ENCODE results near the gene AQP6. TPM values are rescaled to one million over a fixed set of nuclear protein-coding genes. Genes with fewer than 3 reads are reported as not detected.

The AQP6 gene
- polyA plus RNA-seq, 4 donors = 13.5 to 23.7 (median 20.8) TPM

GRCh38 chr12:49942512-49942893 lies 30.2 kb upstream of the AQP6 start:
- DNase-seq (ENCODE audit: low read depth in 4 of 4, low spot score in 2 of 4) = no peak

GRCh38 chr12:49942921-49943624 lies 29.7 kb upstream of the AQP6 start:
- no peak for DNase-seq (ENCODE audit: low read depth in 4 of 4, low spot score in 2 of 4)

GRCh38 chr12:49943625-49943960 lies 29.2 kb upstream of the AQP6 start:
- DNase-seq (ENCODE audit: low read depth in 4 of 4, low spot score in 2 of 4) = no peak

- DNase-seq (ENCODE audit: low read depth in 4 of 4, low spot score in 2 of 4) = no peak
These were observed 28.7 kb upstream of the AQP6 start for GRCh38 chr12:49944046-49944445.

GRCh38 chr12:49944718-49945117 lies 28.0 kb upstream of the AQP6 start:
- DNase-seq (ENCODE audit: low read depth in 4 of 4, low spot score in 2 of 4) = no peak

- peak in 1 of 4 donors; percentile 73 for DNase-seq (ENCODE audit: low read depth in 4 of 4, low spot score in 2 of 4)
These were observed 27.2 kb upstream of the AQP6 start for GRCh38 chr12:49945394-49946080.

GRCh38 chr12:49946086-49946485 lies 26.7 kb upstream of the AQP6 start:
- no peak for DNase-seq (ENCODE audit: low read depth in 4 of 4, low spot score in 2 of 4)

GRCh38 chr12:49946497-49946896 lies 26.2 kb upstream of the AQP6 start:
- DNase-seq (ENCODE audit: low read depth in 4 of 4, low spot score in 2 of 4) = no peak

- no peak for DNase-seq (ENCODE audit: low read depth in 4 of 4, low spot score in 2 of 4)
These were observed 25.0 kb upstream of the AQP6 start for GRCh38 chr12:49947593-49948226.

- no peak for DNase-seq (ENCODE audit: low read depth in 4 of 4, low spot score in 2 of 4)
These were observed 23.6 kb upstream of the AQP6 start for GRCh38 chr12:49948866-49949845.

GRCh38 chr12:49949866-49950265 lies 22.9 kb upstream of the AQP6 start:
- no peak for DNase-seq (ENCODE audit: low read depth in 4 of 4, low spot score in 2 of 4)

- DNase-seq (ENCODE audit: low read depth in 4 of 4, low spot score in 2 of 4) = no peak
These were observed 22.2 kb upstream of the AQP6 start, which contains the start of gene AQP2 for GRCh38 chr12:49950273-49951251. AQP2 (plus strand) TSS chr12:49950737; CDS start chr12:49950831, 94 bp downstream.

GRCh38 chr12:49951411-49952240 lies 21.1 kb upstream of the AQP6 start:
- DNase-seq (ENCODE audit: low read depth in 4 of 4, low spot score in 2 of 4) = no peak

GRCh38 chr12:49952391-49953055 lies 20.2 kb upstream of the AQP6 start:
- DNase-seq (ENCODE audit: low read depth in 4 of 4, low spot score in 2 of 4) = no peak

- DNase-seq (ENCODE audit: low read depth in 4 of 4, low spot score in 2 of 4) = no peak
These were observed 19.6 kb upstream of the AQP6 start for GRCh38 chr12:49953151-49953550.

GRCh38 chr12:49953961-49954846 lies 18.5 kb upstream of the AQP6 start:
- DNase-seq (ENCODE audit: low read depth in 4 of 4, low spot score in 2 of 4) = no peak

Data from left renal cortex interstitium (tissue), 4 donors.